Stimulated activated CD4-positive, alpha-beta T cell treated with anti-CD3 and anti-CD28 coated beads, Interleukin-2, amount 100 ng/mL, for 4 hours (primary cell): ENCODE results near the gene OTUD4.
"Not testable (repeated sequence)": the region's sequence is repeated elsewhere in the genome, so short reads cannot be mapped to it uniquely, and the experiment has no call there.

ENCODE experiments used
- DNase-seq: peaks from one replicate; pipeline ENCODE4 v3.0.0-alpha.2; 2020; ENCODE audit warnings: low read depth

The OTUD4 gene

GRCh38 chr4:145178740-145179280 lies 1.6 kb downstream of the OTUD4 start:
- no peak for DNase-seq

- no peak for DNase-seq
Observed at GRCh38 chr4:145177906-145178538, 2.4 kb downstream of the OTUD4 start.

GRCh38 chr4:145177511-145177905 lies 2.9 kb downstream of the OTUD4 start:
- DNase-seq: no peak

- no peak for DNase-seq
Observed at GRCh38 chr4:145176641-145177432, 3.6 kb downstream of the OTUD4 start.

GRCh38 chr4:145171911-145172310 lies 8.5 kb downstream of the OTUD4 start:
- no peak for DNase-seq

GRCh38 chr4:145170223-145170622 lies 10.2 kb downstream of the OTUD4 start:
- DNase-seq: no peak

GRCh38 chr4:145168581-145169187 lies 11.7 kb downstream of the OTUD4 start:
- DNase-seq: no peak

- DNase-seq: no peak
Observed at GRCh38 chr4:145167887-145168286, 12.5 kb downstream of the OTUD4 start.

- DNase-seq: no peak
Observed at GRCh38 chr4:145161549-145161948, 18.8 kb downstream of the OTUD4 start.

- no peak for DNase-seq
Observed at GRCh38 chr4:145156986-145157385, 23.4 kb downstream of the OTUD4 start.

- DNase-seq: no peak
Observed at GRCh38 chr4:145155268-145155870, 25.0 kb downstream of the OTUD4 start.

- no peak for DNase-seq
Observed at GRCh38 chr4:145154573-145154972, 25.8 kb downstream of the OTUD4 start.

GRCh38 chr4:145153904-145154298 lies 26.5 kb downstream of the OTUD4 start:
- DNase-seq: no peak

GRCh38 chr4:145153181-145153903 lies 27.0 kb downstream of the OTUD4 start:
- no peak for DNase-seq

GRCh38 chr4:145148980-145149379 lies 31.4 kb downstream of the OTUD4 start:
- DNase-seq: no peak

- DNase-seq: not testable (repeated sequence)
Observed at GRCh38 chr4:145136219-145136618, 44.2 kb downstream of the OTUD4 start.

GRCh38 chr4:145132511-145133098 lies 47.8 kb downstream of the OTUD4 start:
- no peak for DNase-seq

GRCh38 chr4:145131848-145132247 lies 48.5 kb downstream of the OTUD4 start:
- no peak for DNase-seq

GRCh38 chr4:145130788-145131399 lies 49.5 kb downstream of the OTUD4 start:
- no peak for DNase-seq

- no peak for DNase-seq
Observed at GRCh38 chr4:145130130-145130529, 50.3 kb downstream of the OTUD4 start.

GRCh38 chr4:145125396-145125795 lies 55.0 kb downstream of the OTUD4 start:
- DNase-seq: no peak
